Measurements from ENCODE around the gene PLCB1.

Gene PLCB1

GRCh38 chr20:8664778-8665177 lies 532.7 kb downstream of the PLCB1 start:
- Mint-ChIP-seq H3K27me3 (no peaks in the 10 kb centered on the region), H3K27ac (no peak overlapping the region), H3K4me1 (ENCODE audit: low read depth) (peaks cover 2% of the 10 kb centered on the region), H3K4me3 (no peak overlapping the region), H3K36me3 (no peaks in the 10 kb centered on the region), H3K9me3 (ENCODE audit: low read depth) (no peaks in the 10 kb centered on the region)

GRCh38 chr20:8667306-8667705 lies 535.2 kb downstream of the PLCB1 start:
- Mint-ChIP-seq H3K4me1 (ENCODE audit: low read depth) (peaks cover 10% of the 10 kb centered on the region), H3K27me3 (no peaks in the 10 kb centered on the region), H3K4me3 (no peak overlapping the region), H3K36me3 (no peaks in the 10 kb centered on the region), H3K27ac (no peak overlapping the region), H3K9me3 (ENCODE audit: low read depth) (no peaks in the 10 kb centered on the region)

GRCh38 chr20:8670207-8670892 lies 538.3 kb downstream of the PLCB1 start:
- no peak overlapping the region for H3K27ac Mint-ChIP-seq
- no peaks in the 10 kb centered on the region for H3K9me3 Mint-ChIP-seq (ENCODE audit: low read depth)
- no peaks in the 10 kb centered on the region for H3K36me3 Mint-ChIP-seq
- H3K4me1 Mint-ChIP-seq (ENCODE audit: low read depth), result peaks cover 10% of the 10 kb centered on the region
- H3K27me3 Mint-ChIP-seq, result no peaks in the 10 kb centered on the region
- H3K4me3 Mint-ChIP-seq, result no peak overlapping the region

GRCh38 chr20:8670893-8671215 lies 538.8 kb downstream of the PLCB1 start:
- Mint-ChIP-seq H3K4me3 (no peak overlapping the region), H3K27me3 (no peaks in the 10 kb centered on the region), H3K9me3 (ENCODE audit: low read depth) (no peaks in the 10 kb centered on the region), H3K27ac (no peak overlapping the region), H3K36me3 (no peaks in the 10 kb centered on the region), H3K4me1 (ENCODE audit: low read depth) (peaks cover 10% of the 10 kb centered on the region)

- Mint-ChIP-seq H3K27me3 (no peaks in the 10 kb centered on the region), H3K36me3 (no peaks in the 10 kb centered on the region), H3K4me1 (ENCODE audit: low read depth) (peaks cover 10% of the 10 kb centered on the region), H3K4me3 (no peak overlapping the region), H3K9me3 (ENCODE audit: low read depth) (no peaks in the 10 kb centered on the region), H3K27ac (no peak overlapping the region)
Measured at GRCh38 chr20:8671370-8671961, 539.4 kb downstream of the PLCB1 start.

GRCh38 chr20:8673116-8673515 lies 541.0 kb downstream of the PLCB1 start:
- Mint-ChIP-seq H3K9me3 (ENCODE audit: low read depth) (peaks cover 4% of the 10 kb centered on the region), H3K4me1 (ENCODE audit: low read depth) (peaks cover 10% of the 10 kb centered on the region), H3K36me3 (no peaks in the 10 kb centered on the region), H3K27ac (no peak overlapping the region), H3K27me3 (no peaks in the 10 kb centered on the region), H3K4me3 (no peak overlapping the region)

GRCh38 chr20:8675896-8676295 lies 543.8 kb downstream of the PLCB1 start:
- Mint-ChIP-seq H3K4me1 (ENCODE audit: low read depth) (no peaks in the 10 kb centered on the region), H3K27ac (no peak overlapping the region), H3K27me3 (no peaks in the 10 kb centered on the region), H3K4me3 (no peak overlapping the region), H3K36me3 (no peaks in the 10 kb centered on the region), H3K9me3 (ENCODE audit: low read depth) (peaks cover 4% of the 10 kb centered on the region)

- Mint-ChIP-seq H3K36me3 (no peaks in the 10 kb centered on the region), H3K27ac (no peak overlapping the region), H3K27me3 (no peaks in the 10 kb centered on the region), H3K4me3 (no peak overlapping the region), H3K4me1 (ENCODE audit: low read depth) (no peaks in the 10 kb centered on the region), H3K9me3 (ENCODE audit: low read depth) (peaks cover 7% of the 10 kb centered on the region)
Measured at GRCh38 chr20:8678098-8678776, 546.2 kb downstream of the PLCB1 start.

- no peak overlapping the region for H3K4me3 Mint-ChIP-seq
Measured at GRCh38 chr20:8689337-8689736, 557.3 kb downstream of the PLCB1 start.

GRCh38 chr20:8690074-8690473 lies 558.0 kb downstream of the PLCB1 start:
- no peak overlapping the region for H3K27ac Mint-ChIP-seq
- no peaks in the 10 kb centered on the region for H3K27me3 Mint-ChIP-seq
- H3K4me1 Mint-ChIP-seq (ENCODE audit: low read depth), result no peaks in the 10 kb centered on the region
- H3K36me3 Mint-ChIP-seq, result peaks cover 2% of the 10 kb centered on the region
- no peak overlapping the region for H3K4me3 Mint-ChIP-seq
- no peaks in the 10 kb centered on the region for H3K9me3 Mint-ChIP-seq (ENCODE audit: low read depth)

More at GRCh38 chr20:8689337-8689736, 557.3 kb downstream of the PLCB1 start:
- Mint-ChIP-seq H3K9me3 (ENCODE audit: low read depth) (no peaks in the 10 kb centered on the region), H3K36me3 (peaks cover 2% of the 10 kb centered on the region), H3K27ac (no peak overlapping the region), H3K4me1 (ENCODE audit: low read depth) (no peaks in the 10 kb centered on the region), H3K27me3 (no peaks in the 10 kb centered on the region)

GRCh38 chr20:8693709-8694108 lies 561.6 kb downstream of the PLCB1 start:
- Mint-ChIP-seq H3K36me3 (peaks cover 2% of the 10 kb centered on the region), H3K27ac (no peak overlapping the region), H3K9me3 (ENCODE audit: low read depth) (no peaks in the 10 kb centered on the region), H3K4me3 (no peak overlapping the region), H3K4me1 (ENCODE audit: low read depth) (no peaks in the 10 kb centered on the region), H3K27me3 (no peaks in the 10 kb centered on the region)

- Mint-ChIP-seq H3K27me3 (no peaks in the 10 kb centered on the region), H3K27ac (no peak overlapping the region), H3K36me3 (no peaks in the 10 kb centered on the region), H3K9me3 (ENCODE audit: low read depth) (no peaks in the 10 kb centered on the region), H3K4me1 (ENCODE audit: low read depth) (no peaks in the 10 kb centered on the region), H3K4me3 (no peak overlapping the region)
Measured at GRCh38 chr20:8700756-8701155, 568.7 kb downstream of the PLCB1 start.

GRCh38 chr20:8706961-8707700 lies 575.1 kb downstream of the PLCB1 start:
- no peak overlapping the region for H3K4me3 Mint-ChIP-seq
- H3K9me3 Mint-ChIP-seq (ENCODE audit: low read depth), result no peaks in the 10 kb centered on the region
- H3K27ac Mint-ChIP-seq, result no peak overlapping the region
- no peaks in the 10 kb centered on the region for H3K36me3 Mint-ChIP-seq
- H3K27me3 Mint-ChIP-seq, result peaks cover 2% of the 10 kb centered on the region
- no peaks in the 10 kb centered on the region for H3K4me1 Mint-ChIP-seq (ENCODE audit: low read depth)

GRCh38 chr20:8709627-8710026 lies 577.6 kb downstream of the PLCB1 start:
- no peak overlapping the region for H3K27ac Mint-ChIP-seq
- peaks cover 2% of the 10 kb centered on the region for H3K27me3 Mint-ChIP-seq
- no peak overlapping the region for H3K4me3 Mint-ChIP-seq
- H3K36me3 Mint-ChIP-seq, result no peaks in the 10 kb centered on the region
- no peaks in the 10 kb centered on the region for H3K9me3 Mint-ChIP-seq (ENCODE audit: low read depth)
- no peaks in the 10 kb centered on the region for H3K4me1 Mint-ChIP-seq (ENCODE audit: low read depth)

- H3K4me3 Mint-ChIP-seq, result no peak overlapping the region
- peaks cover 2% of the 10 kb centered on the region for H3K27me3 Mint-ChIP-seq
- H3K36me3 Mint-ChIP-seq, result no peaks in the 10 kb centered on the region
- H3K9me3 Mint-ChIP-seq (ENCODE audit: low read depth), result no peaks in the 10 kb centered on the region
- no peak overlapping the region for H3K27ac Mint-ChIP-seq
- H3K4me1 Mint-ChIP-seq (ENCODE audit: low read depth), result no peaks in the 10 kb centered on the region
Measured at GRCh38 chr20:8711501-8711900, 579.4 kb downstream of the PLCB1 start.

Measured in activated naive CD8-positive, alpha-beta T cell (primary cell).